GM23248 (cell line): ENCODE data around the gene SMARCA4. TPM values are rescaled to one million over a fixed set of nuclear protein-coding genes. Genes with fewer than 3 reads are reported as not detected.
"Not testable (repeated sequence)": the region's sequence is repeated elsewhere in the genome, so short reads cannot be mapped to it uniquely, and the experiment has no call there.

ENCODE experiments used
- DNase-seq: peaks from one replicate; pipeline ENCODE4 v3.0.0-alpha.2; 2015
- H2AFZ ChIP-seq: fragments of 200-600 bp; sonication (generic); 2 replicates; pipeline ENCODE4 v1.6.1; 2016; ENCODE audit warnings: antibody characterized with exemption
- H3F3A ChIP-seq: fragments of 200-600 bp; sonication (generic); 2 replicates; pipeline ENCODE4 v1.6.1; 2016; ENCODE audit warnings: mild to moderate bottlenecking, antibody characterized with exemption, mixed run types; ENCODE audit not compliant: insufficient read depth
- H3K27ac ChIP-seq: fragments of 200-600 bp; sonication (generic); 2 replicates; pipeline ENCODE4 v1.5.1; 2016; ENCODE audit warnings: mild to moderate bottlenecking
- H3K27me3 ChIP-seq: fragments of 200-600 bp; sonication (generic); replicated peaks from 2 replicates; pipeline ENCODE4 v1.6.1; 2016; ENCODE audit warnings: mild to moderate bottlenecking; ENCODE audit not compliant: insufficient read depth
- H3K36me3 ChIP-seq: fragments of 200-600 bp; sonication (generic); 2 replicates; pipeline ENCODE4 v1.6.1; 2016; ENCODE audit warnings: low read depth, mild to moderate bottlenecking
- H3K4me1 ChIP-seq: fragments of 200-600 bp; sonication (generic); 2 replicates; pipeline ENCODE4 v1.6.1; 2016; ENCODE audit warnings: mild to moderate bottlenecking; ENCODE audit not compliant: insufficient read depth
- H3K4me2 ChIP-seq: fragments of 200-600 bp; sonication (generic); one replicate; pipeline ENCODE4 v1.6.1; 2016; ENCODE audit warnings: mild to moderate bottlenecking; ENCODE audit not compliant: unreplicated experiment
- H3K4me3 ChIP-seq: fragments of 200-600 bp; sonication (generic); 2 replicates; pipeline ENCODE4 v1.5.1; 2016; ENCODE audit warnings: mild to moderate bottlenecking
- H3K79me2 ChIP-seq: fragments of 200-600 bp; sonication (generic); 2 replicates; pipeline ENCODE4 v1.6.1; 2016; ENCODE audit warnings: mild to moderate bottlenecking; ENCODE audit not compliant: insufficient read depth
- H3K9ac ChIP-seq: fragments of 200-600 bp; sonication (generic); 2 replicates; pipeline ENCODE4 v1.6.1; 2016; ENCODE audit warnings: mild to moderate bottlenecking
- H3K9me2 ChIP-seq: fragments of 200-600 bp; sonication (generic); 2 replicates; pipeline ENCODE4 v1.6.1; 2016; ENCODE audit warnings: mixed run types, mild to moderate bottlenecking, moderate library complexity; ENCODE audit not compliant: insufficient read depth
- H3K9me3 ChIP-seq: fragments of 200-600 bp; sonication (generic); one replicate; pipeline ENCODE4 v1.6.1; 2017; ENCODE audit warnings: low read depth
- H4K20me1 ChIP-seq: fragments of 200-600 bp; sonication (generic); 2 replicates; pipeline ENCODE4 v1.6.0; 2016; ENCODE audit not compliant: insufficient read depth
- EZH2 ChIP-seq: fragments of 200-600 bp; sonication (generic); IDR thresholded peaks from 2 replicates; pipeline ENCODE4 v1.6.1; 2018; ENCODE audit warnings: antibody characterized with exemption, mild to moderate bottlenecking; ENCODE audit not compliant: insufficient read depth, poor library complexity, severe bottlenecking
- EZH2phosphoT487 ChIP-seq: fragments of 200-600 bp; sonication (generic); IDR thresholded peaks from 2 replicates; pipeline ENCODE4 v1.6.1; 2018; ENCODE audit warnings: antibody characterized with exemption, moderate library complexity, mild to moderate bottlenecking, low read depth; ENCODE audit not compliant: insufficient read depth
- WGBS, 2 experiments: methylation state at CpG; one replicate each; pipeline ENCODE4 v1.1.6; 2015 to 2017; ENCODE audit warnings: low lambda C conversion rate in 2 of 2, low coverage in 1 of 2; ENCODE audit errors: missing lambda C conversion rate in 2 of 2; 5-methylcytosine and 5-hydroxymethylcytosine counted together
- in situ Hi-C: fragments of 300-500 bp; cut with MboI; formaldehyde crosslinking; loops from 2 replicates; pipeline ENCODE4 v1.15.0; 2020
- polyA plus RNA-seq: library from polyadenylated mRNA; unstranded; fragments of >200 nt; fragmentation: Nextera tagmentation; extraction: Ambion mirVana; gene quantifications from 2 replicates; pipeline ENCODE4 v1.2.1, GENCODE V29; 2016
- total RNA-seq: library from RNA; depleted of rRNA; stranded (reverse); fragments of >200 nt; shearing (Covaris generic); gene quantifications from 2 replicates; pipeline ENCODE4 v1.2.3, GENCODE V29; 2014

Gene SMARCA4
- total and polyA plus RNA-seq, 2 experiments from 2014 or later, result 37.1 to 44.0 TPM

DNA sequence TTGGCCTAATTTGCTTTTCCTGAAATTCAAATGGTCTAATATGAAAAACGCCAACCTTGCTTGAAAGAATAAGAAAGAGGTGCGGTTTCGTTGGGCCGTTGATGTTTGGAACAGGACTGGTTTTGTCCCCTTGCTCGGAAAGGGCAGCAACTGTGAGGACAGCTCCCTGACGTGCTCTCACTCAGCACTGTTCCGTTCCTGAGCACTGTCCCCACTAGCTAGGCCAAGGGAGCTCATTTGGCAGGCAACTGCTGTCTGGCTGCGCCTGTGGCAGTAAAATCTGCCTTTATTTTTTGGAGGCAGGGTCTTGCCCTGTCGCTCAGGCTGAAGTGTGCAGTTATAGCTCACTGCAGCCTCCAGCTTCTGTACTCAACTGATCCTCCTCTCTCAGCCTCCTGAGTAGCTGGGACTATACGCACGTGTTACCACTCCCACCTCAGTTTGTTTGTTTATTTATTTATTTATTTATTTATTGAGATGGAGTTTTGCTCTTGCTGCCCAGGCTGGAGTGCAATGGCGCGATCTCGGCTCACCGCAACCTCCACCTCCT, 132.9 kb downstream of the SMARCA4 start:
- 86 to 90% methylated on average over 15 of the region's 15 CpGs for WGBS, 2 experiments
- H3K4me3 ChIP-seq, result no peak overlapping the region
- H3K9ac ChIP-seq, result no peak overlapping the region
- H3K27me3 ChIP-seq, result no peaks in the 10 kb centered on the region
- in situ Hi-C loops, result no loop called here
- no peak overlapping the region for H3K4me2 ChIP-seq
- H3K9me2 ChIP-seq, result no peaks in the 10 kb centered on the region
- peaks cover 46% of the 10 kb centered on the region for H3K4me1 ChIP-seq
- H3F3A ChIP-seq, result peaks cover 44% of the 10 kb centered on the region
- H3K9me3 ChIP-seq, result no peaks in the 10 kb centered on the region
- DNase-seq, result no peak
- H3K79me2 ChIP-seq, result peaks cover 59% of the 10 kb centered on the region
- H3K36me3 ChIP-seq, result no peaks in the 10 kb centered on the region
- H4K20me1 ChIP-seq, result no peaks in the 10 kb centered on the region
- TF ChIP-seq EZH2phosphoT487 (no peak), EZH2 (no peak)
- no peak overlapping the region for H2AFZ ChIP-seq
- H3K27ac ChIP-seq, result no peak overlapping the region

DNA sequence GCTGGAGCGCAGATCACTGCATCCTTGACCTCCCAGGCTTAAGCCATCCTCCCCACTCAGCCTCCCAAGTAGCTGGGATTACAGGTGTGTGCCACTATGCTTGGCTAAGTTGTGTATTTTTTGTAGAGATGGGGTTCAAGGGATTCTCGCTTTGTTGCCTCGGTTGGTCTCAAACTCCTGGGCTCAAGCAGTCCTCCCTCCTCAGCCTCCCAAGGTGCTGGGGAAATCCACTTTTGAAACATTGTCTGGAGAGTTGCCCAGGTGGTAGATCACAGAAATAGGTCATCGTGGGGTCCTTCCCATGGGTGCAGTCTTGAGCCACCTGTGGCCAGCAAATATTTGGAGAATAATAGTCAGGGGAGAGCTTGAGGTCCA, 133.7 kb downstream of the SMARCA4 start:
- H4K20me1 ChIP-seq, result no peaks in the 10 kb centered on the region
- H3K79me2 ChIP-seq, result peaks cover 67% of the 10 kb centered on the region
- in situ Hi-C loops, result no loop called here
- peaks cover 42% of the 10 kb centered on the region for H3F3A ChIP-seq
- no peak for TF ChIP-seq EZH2phosphoT487
- TF ChIP-seq EZH2, result no peak
- no peaks in the 10 kb centered on the region for H3K9me2 ChIP-seq
- DNase-seq, result no peak
- 0 out of 2 replicates have a peak overlapping the region, but pooled peaks have one; percentile 17 for H3K9ac ChIP-seq
- peaks cover 42% of the 10 kb centered on the region for H3K4me1 ChIP-seq
- H3K4me3 ChIP-seq, result no peak overlapping the region
- H3K4me2 ChIP-seq, result no peak overlapping the region
- WGBS, 2 experiments, result 80 to 82% methylated on average over 4 of the region's 4 CpGs
- peak overlapping the region; percentile 47 for H3K27ac ChIP-seq
- H3K36me3 ChIP-seq, result no peaks in the 10 kb centered on the region
- H3K9me3 ChIP-seq, result no peaks in the 10 kb centered on the region
- no peak overlapping the region for H2AFZ ChIP-seq
- H3K27me3 ChIP-seq, result no peaks in the 10 kb centered on the region

GRCh38 chr19:11096210-11096841, 135.5 kb downstream of the SMARCA4 start:
- Histone ChIP-seq H3K9me2 (no peaks in the 10 kb centered on the region), H3K9me3 (no peaks in the 10 kb centered on the region), H3K79me2 (peaks cover 75% of the 10 kb centered on the region), H3F3A (peaks cover 34% of the 10 kb centered on the region), H4K20me1 (no peaks in the 10 kb centered on the region), H3K27me3 (no peaks in the 10 kb centered on the region), H3K27ac (peak overlapping the region; percentile 47), H3K4me1 (peaks cover 35% of the 10 kb centered on the region), H2AFZ (peak overlapping the region; percentile 23), H3K36me3 (no peaks in the 10 kb centered on the region), H3K4me3 (no peak overlapping the region), H3K4me2 (peak overlapping the region; percentile 33), H3K9ac (no peak overlapping the region)
- in situ Hi-C loops, result no loop called here
- DNase-seq, result peak; percentile 75
- 41 to 44% methylated on average over 10 of the region's 10 CpGs for WGBS, 2 experiments
- TF ChIP-seq EZH2 (no peak), EZH2phosphoT487 (no peak)

- H3K9ac ChIP-seq, H3K4me2 ChIP-seq, H3K27me3 ChIP-seq, H3K27ac ChIP-seq, H3K9me3 ChIP-seq, H3K36me3 ChIP-seq, in situ Hi-C loops, H4K20me1 ChIP-seq, DNase-seq, H2AFZ ChIP-seq, H3K4me3 ChIP-seq, H3K9me2 ChIP-seq: not testable (repeated sequence)
- H3K79me2 ChIP-seq, result peaks cover 74% of the 10 kb centered on the region
- peaks cover 30% of the 10 kb centered on the region for H3K4me1 ChIP-seq
- 96 to 98% methylated on average over 6 of the region's 6 CpGs for WGBS, 2 experiments
- peaks cover 30% of the 10 kb centered on the region for H3F3A ChIP-seq
Measured at GRCh38 chr19:11097367-11097766, 136.5 kb downstream of the SMARCA4 start.
